ENCODE data around the gene DMBT1.

The DMBT1 gene

GRCh38 chr10:122678266-122678665, 117.7 kb downstream of the DMBT1 start:
- no peak for DNase-seq

DNA sequence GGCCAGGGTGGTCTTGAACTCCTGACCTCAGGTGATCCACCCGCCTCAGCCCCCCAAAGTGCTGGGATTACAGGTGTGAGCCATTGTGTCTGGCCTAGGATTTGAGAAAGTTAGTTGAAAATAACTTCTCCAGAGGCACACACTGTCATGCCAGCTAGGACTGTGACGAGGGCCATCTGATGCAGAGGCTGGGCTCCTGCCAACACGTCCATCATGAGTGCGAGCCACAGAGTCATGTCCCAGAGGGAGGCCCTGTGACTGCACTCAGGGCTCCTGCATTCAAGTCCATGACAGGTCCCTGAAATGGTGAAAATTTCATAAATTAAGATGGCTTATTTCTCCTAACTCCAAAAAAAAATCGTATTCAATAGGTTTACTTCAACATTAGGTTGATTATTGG, 122.0 kb downstream of the DMBT1 start:
- no peak for DNase-seq

DNA sequence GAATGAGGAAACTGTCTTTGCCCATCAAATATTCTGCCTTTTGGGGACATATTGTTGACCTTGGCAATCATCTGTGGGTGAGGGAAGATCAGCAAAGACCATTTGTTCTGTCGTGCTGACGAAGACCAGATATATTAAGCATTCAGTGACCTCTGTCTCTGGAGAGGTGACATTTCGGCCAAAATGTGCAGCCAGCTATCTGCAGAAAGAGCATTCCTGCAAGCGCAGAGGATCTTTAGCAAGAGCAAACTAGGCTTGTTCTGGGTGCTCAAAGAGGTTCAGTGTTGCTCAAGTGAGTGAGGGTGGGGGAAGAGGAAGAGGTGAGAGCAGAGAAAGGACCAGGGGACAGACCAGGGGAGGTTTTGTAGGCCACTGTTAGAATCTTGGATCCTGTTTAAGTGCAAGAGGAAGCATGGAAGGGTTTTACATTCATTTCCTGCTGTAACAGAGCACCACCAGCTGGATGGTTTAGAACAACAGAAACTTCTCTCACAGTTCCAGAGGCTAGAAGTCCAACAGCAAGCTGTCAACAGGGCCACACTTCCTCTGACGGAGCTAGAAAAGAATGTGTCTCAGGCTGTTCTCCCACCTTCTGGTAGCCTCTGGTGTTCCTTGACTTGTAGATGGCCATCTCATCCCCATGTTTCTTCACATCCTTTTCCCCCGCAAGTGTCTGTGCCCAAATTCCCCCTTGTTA, 127.9 kb downstream of the DMBT1 start:
- no peak for DNase-seq

GRCh38 chr10:122689146-122689820, 128.7 kb downstream of the DMBT1 start:
- no peak for DNase-seq

GRCh38 chr10:122692744-122693143, 132.2 kb downstream of the DMBT1 start:
- no peak for DNase-seq
